OCI-LY7 (cell line): ENCODE measurements around the gene CAP2. TPM values are rescaled to one million over a fixed set of nuclear protein-coding genes. Genes with fewer than 3 reads are reported as not detected.

Experiments used
- BruUV-seq: library from RNA; stranded (reverse); fragments of 400-500 nt; replicated peaks from 2 replicates; lab custom pipeline; 2021; lab: Mats Ljungman, UMichigan
- CTCF ChIA-PET: fragments of 300-600 bp; sonication (Branson Sonifier 250); formaldehyde crosslinking; loops from one replicate; lab custom pipeline; 2022; ENCODE audit warnings: antibody characterized with exemption; ENCODE audit not compliant: unreplicated experiment; lab: Charles Lee
- POLR2A ChIA-PET: fragments of 300-600 bp; sonication (Branson Sonifier 250); formaldehyde crosslinking; loops from one replicate; lab custom pipeline; 2022; ENCODE audit warnings: antibody characterized with exemption; lab: Charles Lee
- DNase-seq: peaks from one replicate; pipeline ENCODE4 v3.0.0-alpha.2; 2015; ENCODE audit warnings: low spot score
- H2AFZ ChIP-seq: fragments of 200-600 bp; sonication (generic), shearing (Covaris generic); 2 replicates; pipeline ENCODE4 v1.6.1; 2014; ENCODE audit warnings: mild to moderate bottlenecking, antibody characterized with exemption, low read length, moderate library complexity
- H3K27ac ChIP-seq: fragments of 200-600 bp; sonication (generic); 2 replicates; pipeline ENCODE4 v1.5.1; 2014; ENCODE audit warnings: mixed run types, low read depth, mild to moderate bottlenecking, moderate library complexity, low read length, inconsistent platforms; ENCODE audit not compliant: poor library complexity, severe bottlenecking
- H3K36me3 ChIP-seq: fragments of 200-600 bp; sonication (generic); 2 replicates; pipeline ENCODE4 v1.6.1; 2014; ENCODE audit warnings: mild to moderate bottlenecking, antibody characterized with exemption, low read length, moderate library complexity, mixed read lengths; ENCODE audit not compliant: insufficient read depth
- H3K4me1 ChIP-seq: fragments of 200-600 bp; sonication (generic); 2 replicates; pipeline ENCODE4 v1.5.1; 2014; ENCODE audit warnings: mild to moderate bottlenecking, low read length; ENCODE audit not compliant: insufficient read depth, poor library complexity, severe bottlenecking
- H3K4me2 ChIP-seq: fragments of 200-600 bp; sonication (generic); 2 replicates; pipeline ENCODE4 v1.6.1; 2014; ENCODE audit warnings: mild to moderate bottlenecking, low read length
- H3K4me3 ChIP-seq: fragments of 200-600 bp; sonication (generic); 2 replicates; pipeline ENCODE4 v1.5.1; 2014; ENCODE audit warnings: mild to moderate bottlenecking, low read depth, low read length; ENCODE audit not compliant: poor library complexity, severe bottlenecking
- H3K79me2 ChIP-seq: fragments of 200-600 bp; sonication (generic); 2 replicates; pipeline ENCODE4 v1.6.1; 2016; ENCODE audit warnings: low read depth, mild to moderate bottlenecking, low read length, moderate library complexity, mixed read lengths; ENCODE audit not compliant: insufficient read depth
- H3K9me2 ChIP-seq: fragments of 200-600 bp; sonication (generic); 2 replicates; pipeline ENCODE4 v1.6.1; 2016; ENCODE audit warnings: mild to moderate bottlenecking, low read length, mixed read lengths; ENCODE audit not compliant: insufficient read depth
- H3K9me3 ChIP-seq: fragments of 200-600 bp; sonication (generic); 2 replicates; pipeline ENCODE4 v1.6.1; 2014; ENCODE audit warnings: mild to moderate bottlenecking, mixed run types, low read length, mixed read lengths
- H4K20me1 ChIP-seq: fragments of 200-600 bp; sonication (generic); 2 replicates; pipeline ENCODE4 v1.6.1; 2014; ENCODE audit warnings: mild to moderate bottlenecking, antibody characterized with exemption, low read length, moderate library complexity, mixed read lengths; ENCODE audit not compliant: insufficient read depth
- CTCF ChIP-seq: fragments of 200-600 bp; sonication (generic); conservative IDR thresholded peaks from 2 replicates; pipeline ENCODE4 v1.5.1; 2014; ENCODE audit warnings: mild to moderate bottlenecking, antibody characterized with exemption, low read length, moderate library complexity, mixed read lengths
- EZH2phosphoT487 ChIP-seq: fragments of 200-600 bp; sonication (generic); IDR thresholded peaks from 2 replicates; pipeline ENCODE4 v1.6.1; 2018; ENCODE audit warnings: low read depth, borderline replicate concordance, mild to moderate bottlenecking, mixed run types, antibody characterized with exemption, low read length, moderate library complexity, mixed read lengths
- intact Hi-C: fragments of 100-400 bp; cut with micrococcal nuclease; formaldehyde crosslinking; loops from one replicate; pipeline ENCODE4 v1.10.0; 2022; ENCODE audit not compliant: unreplicated experiment
- small RNA-seq: library from RNA; depleted of rRNA; stranded (forward); fragments of <200 nt; gene quantifications from one replicate; pipeline ENCODE3, GENCODE V24; 2014
- total RNA-seq, 2 experiments: library from RNA; depleted of rRNA in 1 of 2; stranded (reverse); fragments of >200 nt in 1 of 2; shearing (Covaris generic) in 1 of 2; gene quantifications; 2 replicates each; pipeline ENCODE4 v1.2.3, GENCODE V29; 2014 to 2022

The CAP2 gene
- total RNA-seq, 2 experiments from 2014 or later = not detected

- no peak for DNase-seq
- H3K4me2 ChIP-seq = peak overlapping the region; percentile 100; the same call in 1 of the 2 replicates
- peaks cover 24% of the 10 kb centered on the region for H3K4me1 ChIP-seq
- no peaks in the 10 kb centered on the region for H3K9me3 ChIP-seq
- H3K4me3 ChIP-seq = no peak overlapping the region
- no peak overlapping the region for H2AFZ ChIP-seq
- intact Hi-C loops = no loop called here
- TF ChIP-seq EZH2phosphoT487 = no peak
- H3K27ac ChIP-seq = no peak overlapping the region
- H3K36me3 ChIP-seq = peaks cover 35% of the 10 kb centered on the region
- POLR2A ChIA-PET = interaction anchor here (0.6 to 4.0 kb wide), 8 partner anchors 9 to 104 kb away, joined by 3 to 28 read pairs (median 4); partner anchors contain the start of gene NUP153
- no peaks in the 10 kb centered on the region; the same call in 1 of the 2 replicates for H4K20me1 ChIP-seq
- no TSS peak for BruUV-seq
- H3K9me2 ChIP-seq = no peaks in the 10 kb centered on the region
- CTCF ChIA-PET = no interaction called here
- H3K79me2 ChIP-seq = peaks cover 20% of the 10 kb centered on the region; the same call in 1 of the 2 replicates
These were observed 209.5 kb downstream of the CAP2 start for GRCh38 chr6:17602888-17603287.

- TF ChIP-seq CTCF = no peak
- TF ChIP-seq EZH2phosphoT487 = no peak
- intact Hi-C loops = no loop called here
- Histone ChIP-seq H3K9me3 (no peaks in the 10 kb centered on the region), H3K9me2 (no peaks in the 10 kb centered on the region), H2AFZ (no peak overlapping the region), H4K20me1 (no peaks in the 10 kb centered on the region; the same call in none of the 2 replicates), H3K4me1 (peaks cover 17% of the 10 kb centered on the region), H3K27ac (no peak overlapping the region), H3K36me3 (peaks cover 65% of the 10 kb centered on the region), H3K4me2 (no peak overlapping the region), H3K79me2 (peaks cover 13% of the 10 kb centered on the region; the same call in 1 of the 2 replicates), H3K4me3 (no peak overlapping the region)
- DNase-seq = no peak
- ChIA-PET POLR2A (interaction anchor here (0.6 kb wide), 1 partner anchor 75 kb away, joined by 3 read pairs; no protein-coding TSS in a partner anchor), CTCF (no interaction called here)
- BruUV-seq = no TSS peak
These were observed 213.2 kb downstream of the CAP2 start for GRCh38 chr6:17606606-17607005.

Small RNA genes within 50 kb of the gene (small RNA-seq; reads per million reads assigned to genes)
- not detected for gene SUMO2P13

Other genes starting within 250 kb of the CAP2 start
- not detected in 2 replicates for gene RBM24, start 112.2 kb upstream of the CAP2 start, total RNA-seq (2014; rRNA removed; shearing (Covaris generic))
- not detected in 2 replicates for gene RBM24, start 112.2 kb upstream of the CAP2 start, total RNA-seq (2022)
- 6.5 and 7.1 TPM in 2 replicates for gene FAM8A1, start 206.7 kb downstream of the CAP2 start, total RNA-seq (2014; rRNA removed; shearing (Covaris generic))
- 11.8 and 12.4 TPM in 2 replicates for gene FAM8A1, start 206.7 kb downstream of the CAP2 start, total RNA-seq (2022)